ENCODE measurements around the gene C3orf22.

GRCh38 chr3:126581569-126581968, 22.8 kb upstream of the C3orf22 start:
- TF ChIP-seq TCF7 (IDR thresholded peaks at IDR 0.05; ENCODE audit: borderline replicate concordance) (no peak), ZKSCAN8 (CRISPR knock-in tag; IDR thresholded peaks at IDR 0.05) (no peak), CTCF (IDR thresholded peaks at IDR 0.05 in 2 of 3, conservative IDR thresholded peaks at IDR 0.05 in 1 of 3; ENCODE audit: insufficient read depth in 2 of 3, low read depth in 1 of 3, low read length in 3 of 3) (no peak), ZNF507 (tag; conservative IDR thresholded peaks at IDR 0.05) (no peak), MCM3 (IDR thresholded peaks at IDR 0.05) (no peak)

Data from K562 (cell line).